22Rv1 (cell line): ENCODE data around the gene AFF2.

Experiments used
- H3K27ac ChIP-seq: fragments of 450-650 bp; 2 replicates; pipeline ENCODE4 v1.5.1; 2017
- ZFX ChIP-seq: fragments of 450-650 bp; IDR thresholded peaks from 2 replicates; pipeline ENCODE4 v1.6.1; 2017; ENCODE audit warnings: antibody characterized with exemption, borderline replicate concordance
- TF ChIP-seq, protein P1 (sequence below): fragments of 450-650 bp; IDR thresholded peaks from 2 replicates; pipeline ENCODE4 v1.5.1; 2017; ENCODE audit warnings: mild to moderate bottlenecking

The AFF2 gene

DNA sequence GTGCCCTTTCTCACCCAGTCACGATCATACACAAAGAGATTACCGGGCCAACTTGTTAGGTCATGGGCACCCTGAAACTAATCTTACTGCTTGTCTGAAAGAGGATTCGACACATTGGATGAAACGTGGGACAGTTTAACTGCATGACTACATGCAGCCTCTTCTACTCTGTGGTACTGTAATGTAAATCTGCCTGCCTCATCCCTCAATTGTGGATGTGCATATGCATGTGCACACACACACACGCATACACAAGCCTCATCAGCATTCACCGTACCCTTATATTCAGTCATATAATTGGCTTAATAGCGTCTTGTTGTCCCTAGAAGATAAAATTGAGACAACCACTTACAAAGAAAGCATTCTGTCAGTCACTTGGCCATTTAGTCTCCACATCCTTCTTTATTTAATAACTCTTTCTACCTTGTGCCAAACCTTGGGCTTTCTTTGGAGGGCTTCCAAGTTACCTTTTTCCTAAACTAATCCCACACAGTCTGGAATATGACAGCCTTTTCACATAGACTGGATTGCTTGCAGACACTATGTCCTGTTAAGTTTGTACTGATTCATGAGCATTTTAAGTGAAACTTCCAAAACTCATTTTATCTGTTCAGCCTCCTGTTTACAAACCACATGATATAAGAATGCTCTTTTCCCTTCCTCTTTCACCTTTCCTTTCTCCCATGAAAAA lies 132.9 kb downstream of the AFF2 start:
- TF ChIP-seq, protein P1, sequence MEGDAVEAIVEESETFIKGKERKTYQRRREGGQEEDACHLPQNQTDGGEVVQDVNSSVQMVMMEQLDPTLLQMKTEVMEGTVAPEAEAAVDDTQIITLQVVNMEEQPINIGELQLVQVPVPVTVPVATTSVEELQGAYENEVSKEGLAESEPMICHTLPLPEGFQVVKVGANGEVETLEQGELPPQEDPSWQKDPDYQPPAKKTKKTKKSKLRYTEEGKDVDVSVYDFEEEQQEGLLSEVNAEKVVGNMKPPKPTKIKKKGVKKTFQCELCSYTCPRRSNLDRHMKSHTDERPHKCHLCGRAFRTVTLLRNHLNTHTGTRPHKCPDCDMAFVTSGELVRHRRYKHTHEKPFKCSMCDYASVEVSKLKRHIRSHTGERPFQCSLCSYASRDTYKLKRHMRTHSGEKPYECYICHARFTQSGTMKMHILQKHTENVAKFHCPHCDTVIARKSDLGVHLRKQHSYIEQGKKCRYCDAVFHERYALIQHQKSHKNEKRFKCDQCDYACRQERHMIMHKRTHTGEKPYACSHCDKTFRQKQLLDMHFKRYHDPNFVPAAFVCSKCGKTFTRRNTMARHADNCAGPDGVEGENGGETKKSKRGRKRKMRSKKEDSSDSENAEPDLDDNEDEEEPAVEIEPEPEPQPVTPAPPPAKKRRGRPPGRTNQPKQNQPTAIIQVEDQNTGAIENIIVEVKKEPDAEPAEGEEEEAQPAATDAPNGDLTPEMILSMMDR = no peak
- no peak for TF ChIP-seq ZFX
- no peak overlapping the region for H3K27ac ChIP-seq

- no peak overlapping the region for H3K27ac ChIP-seq
- TF ChIP-seq, protein P1 = no peak
- no peak for TF ChIP-seq ZFX
Observed at GRCh38 chrX:148634591-148634990, 134.2 kb downstream of the AFF2 start.

DNA sequence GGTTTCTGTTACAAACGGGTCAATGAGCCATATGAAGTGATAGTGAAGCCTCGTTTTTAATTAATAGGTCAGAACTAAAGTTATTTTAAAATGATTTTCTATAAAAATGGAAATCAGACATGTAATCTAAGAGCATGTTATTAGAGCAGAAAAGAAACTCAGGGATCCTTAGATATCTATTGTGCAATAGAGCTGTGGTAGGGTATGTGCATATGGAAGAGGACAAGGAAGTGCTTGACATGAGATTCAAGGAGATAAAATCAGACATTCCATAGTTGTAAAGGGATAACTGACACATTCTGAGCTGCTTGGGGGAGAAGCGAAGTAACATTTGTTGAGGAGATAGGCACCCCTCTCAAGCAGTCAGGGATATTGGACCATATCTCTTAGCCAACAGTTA lies 143.0 kb downstream of the AFF2 start:
- TF ChIP-seq, protein P1 = no peak
- no peak for TF ChIP-seq ZFX
- H3K27ac ChIP-seq = no peak overlapping the region

DNA sequence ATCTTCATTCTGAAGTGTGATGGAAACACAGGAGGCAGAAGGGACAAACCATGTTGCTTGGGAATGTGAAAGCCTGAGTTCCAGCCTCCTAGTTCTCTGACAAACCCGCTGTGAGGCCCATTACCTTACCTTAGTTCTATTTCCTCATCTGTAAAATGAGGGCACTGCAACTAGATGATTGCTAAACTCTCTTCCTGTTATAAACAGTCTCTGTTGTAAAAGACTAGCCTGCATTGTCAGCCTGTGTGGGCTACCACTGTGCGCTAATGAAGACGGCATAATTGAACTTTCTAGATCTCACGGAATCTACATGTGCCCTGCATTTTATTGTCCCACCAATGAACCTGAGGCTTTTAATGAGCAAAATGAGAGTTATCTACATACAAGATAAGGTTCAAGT lies 147.2 kb downstream of the AFF2 start:
- no peak for TF ChIP-seq ZFX
- TF ChIP-seq, protein P1 = no peak
- H3K27ac ChIP-seq = no peak overlapping the region

GRCh38 chrX:148649145-148649795 lies 148.9 kb downstream of the AFF2 start:
- no peak for TF ChIP-seq ZFX
- TF ChIP-seq, protein P1 = no peak
- no peak overlapping the region for H3K27ac ChIP-seq

DNA sequence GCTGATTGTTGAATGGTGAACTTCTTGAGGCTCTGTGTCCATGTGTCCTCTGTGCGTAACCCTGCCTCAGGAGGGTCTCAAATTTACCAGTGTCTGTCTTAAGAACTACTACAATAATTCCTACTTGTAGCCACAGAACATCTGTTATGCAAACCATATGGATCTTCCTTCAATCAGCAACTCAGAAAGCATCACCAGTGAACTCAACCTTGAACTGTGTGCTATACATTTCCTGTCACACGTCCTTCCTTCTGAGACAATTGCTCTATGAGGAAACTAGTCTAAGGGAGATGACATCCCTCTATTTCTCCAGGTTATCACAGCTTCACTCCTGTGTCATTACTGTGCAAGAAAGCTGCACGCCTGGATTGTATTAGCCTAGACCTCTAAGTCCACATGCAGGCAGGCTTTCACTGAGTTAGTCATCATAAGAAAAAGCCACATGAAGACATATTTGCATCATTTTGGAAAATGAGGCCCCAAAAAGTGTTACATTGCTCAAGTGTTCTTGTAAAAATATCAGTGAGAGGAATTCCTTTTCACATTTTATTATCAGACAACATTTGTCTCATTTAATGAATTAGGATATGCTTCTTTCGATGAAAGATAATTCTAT lies 157.8 kb downstream of the AFF2 start:
- H3K27ac ChIP-seq = no peak overlapping the region
- TF ChIP-seq, protein P1 = no peak

DNA sequence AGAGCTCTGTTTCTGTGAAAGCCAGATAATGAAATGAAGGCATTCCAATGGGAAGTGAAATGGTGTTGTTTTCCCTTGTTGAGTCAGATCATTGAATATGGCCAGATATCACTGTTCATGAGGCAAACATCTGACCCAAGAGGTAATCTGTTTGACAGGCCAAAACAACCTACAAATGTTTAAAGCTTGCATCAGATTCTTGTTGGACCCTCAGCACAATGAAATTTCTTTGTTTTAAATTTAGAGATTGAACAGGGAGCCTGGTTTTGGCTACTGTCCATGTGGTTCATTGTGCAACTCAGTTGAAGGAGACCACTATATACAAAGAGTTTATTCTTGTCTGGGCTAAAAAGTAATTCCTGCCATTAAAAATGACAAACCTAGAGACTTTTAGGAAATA lies 159.1 kb downstream of the AFF2 start:
- no peak overlapping the region for H3K27ac ChIP-seq
- TF ChIP-seq, protein P1 = no peak
- no peak for TF ChIP-seq ZFX
